H1 (cell line): ENCODE measurements around the gene CCDC141. TPM values are rescaled to one million over a fixed set of nuclear protein-coding genes. Genes with fewer than 3 reads are reported as not detected.

ENCODE experiments used
- CTCF ChIA-PET: fragments of 300-600 bp; sonication (Branson Sonifier 250); formaldehyde crosslinking; loops from one replicate; lab custom pipeline; 2021; ENCODE audit not compliant: partially characterized antibody; lab: Charles Lee
- POLR2A ChIA-PET: fragments of 300-600 bp; sonication (Branson Sonifier 250); formaldehyde crosslinking; loops from one replicate; lab custom pipeline; 2021; ENCODE audit warnings: inconsistent platforms; ENCODE audit not compliant: partially characterized antibody; lab: Charles Lee
- DNase-seq, 2 experiments: peaks; one replicate each; pipeline versions ENCODE4 v3.0.0 to v3.0.0-alpha.2; 2010 to 2022; ENCODE audit warnings: low spot score in 2 of 2, low read depth in 1 of 2, mixed read lengths in 1 of 2
- FAIRE-seq: peaks from 2 replicates; lab custom pipeline; 2011; peaks lifted over from hg19 to GRCh38; lab: Jason Lieb, UNC
- H2AFZ ChIP-seq: 2 replicates; pipeline ENCODE4 v1.8.1; 2012; ENCODE audit warnings: low read length, inconsistent platforms
- H2AK5ac ChIP-seq: 2 replicates; pipeline ENCODE4 v1.6.1; 2013; ENCODE audit warnings: low read depth, low read length
- H2BK120ac ChIP-seq: replicated peaks from 2 replicates; pipeline ENCODE3; 2013; ENCODE audit warnings: low read depth, low read length, inconsistent platforms
- H2BK12ac ChIP-seq: 2 replicates; pipeline ENCODE4 v1.6.1; 2013; ENCODE audit warnings: low read depth, low read length
- H2BK15ac ChIP-seq: 2 replicates; pipeline ENCODE4 v1.6.1; 2013; ENCODE audit warnings: low read length
- H2BK20ac ChIP-seq: 2 replicates; pipeline ENCODE4 v1.6.1; 2013; ENCODE audit warnings: low read length
- H2BK5ac ChIP-seq: 2 replicates; pipeline ENCODE4 v1.6.1; 2013; ENCODE audit warnings: low read depth, low read length
- H3K14ac ChIP-seq: 2 replicates; pipeline ENCODE4 v1.6.1; 2013; ENCODE audit warnings: inconsistent platforms; ENCODE audit not compliant: insufficient read length
- H3K18ac ChIP-seq: 2 replicates; pipeline ENCODE4 v1.6.1; 2013; ENCODE audit warnings: low read length; ENCODE audit errors: extremely low read depth
- H3K23ac ChIP-seq: 2 replicates; pipeline ENCODE4 v1.6.1; 2013; ENCODE audit warnings: inconsistent platforms; ENCODE audit not compliant: insufficient read length
- H3K23me2 ChIP-seq: 2 replicates; pipeline ENCODE4 v1.6.1; 2013; ENCODE audit warnings: low read depth, low read length
- H3K27ac ChIP-seq: 2 replicates; pipeline ENCODE4 v1.6.1; 2011; ENCODE audit warnings: low read depth, low read length, inconsistent platforms
- H3K27me3 ChIP-seq, 4 experiments: replicated peaks in 1 of 4; 1 replicate in 1 of 4; 2 replicates in 3 of 4; pipeline versions ENCODE4 v1.6.1 to v1.8.1; 2011 to 2013; ENCODE audit warnings: low read length in 3 of 4, mild to moderate bottlenecking in 3 of 4, inconsistent platforms in 2 of 4, mixed read lengths in 2 of 4, moderate library complexity in 1 of 4; ENCODE audit not compliant: control insufficient read depth in 3 of 4, insufficient read depth in 3 of 4; ENCODE audit errors: extremely low read depth in 1 of 4
- H3K36me3 ChIP-seq, 4 experiments: 2 replicates each; pipeline versions ENCODE4 v1.6.1 to v1.8.1; 2011 to 2013; ENCODE audit warnings: mild to moderate bottlenecking in 4 of 4, low read length in 3 of 4, moderate library complexity in 2 of 4, control low read depth in 1 of 4, inconsistent platforms in 1 of 4; ENCODE audit not compliant: insufficient read depth in 4 of 4, control insufficient read depth in 2 of 4
- H3K4ac ChIP-seq: replicated peaks from 2 replicates; pipeline ENCODE3; 2013; ENCODE audit warnings: low read length, low read depth, mixed read lengths, inconsistent platforms; ENCODE audit not compliant: insufficient read length
- H3K4me1 ChIP-seq, 4 experiments: replicated peaks in 1 of 4; 1 replicate in 1 of 4; 2 replicates in 3 of 4; pipeline versions ENCODE4 v1.6.1 to v1.8.1; 2011 to 2013; ENCODE audit warnings: low read length in 3 of 4, inconsistent platforms in 2 of 4, mixed read lengths in 1 of 4; ENCODE audit not compliant: insufficient read depth in 4 of 4, control insufficient read depth in 3 of 4
- H3K4me2 ChIP-seq, 2 experiments: 2 replicates each; pipeline versions ENCODE4 v1.6.1 to v1.8.1; 2011 to 2013; ENCODE audit warnings: low read depth in 2 of 2, low read length in 2 of 2, control low read depth in 1 of 2, inconsistent platforms in 1 of 2, mild to moderate bottlenecking in 1 of 2; ENCODE audit not compliant: insufficient read depth in 1 of 2
- H3K4me3 ChIP-seq, 4 experiments: fragments of 200-600, 300-600 bp in 1 of 4; sonication (generic), shearing (Covaris generic), sonication (Bioruptor Twin) in 1 of 4; 2 replicates each; pipeline versions ENCODE4 v1.5.1 to v1.8.1; 2011 to 2016; ENCODE audit warnings: low read length in 4 of 4, low read depth in 3 of 4, control low read depth in 2 of 4, inconsistent platforms in 2 of 4, mild to moderate bottlenecking in 2 of 4, mixed read lengths in 1 of 4, moderate library complexity in 1 of 4; ENCODE audit not compliant: insufficient read depth in 2 of 4; ENCODE audit errors: extremely low read depth in 1 of 4
- H3K56ac ChIP-seq: replicated peaks from 2 replicates; pipeline ENCODE3; 2013; ENCODE audit warnings: low read depth, mild to moderate bottlenecking, mixed read lengths, low read length, inconsistent platforms; ENCODE audit not compliant: insufficient read length
- H3K79me1 ChIP-seq: 2 replicates; pipeline ENCODE4 v1.6.1; 2013; ENCODE audit warnings: low read depth, low read length, control low read depth
- H3K79me2 ChIP-seq, 2 experiments: 2 replicates each; pipeline versions ENCODE4 v1.6.1 to v1.8.1; 2012 to 2013; ENCODE audit warnings: low read length in 2 of 2, mild to moderate bottlenecking in 2 of 2, inconsistent platforms in 1 of 2; ENCODE audit not compliant: insufficient read depth in 2 of 2, control insufficient read depth in 1 of 2
- H3K9ac ChIP-seq, 4 experiments: replicated peaks in 1 of 4; 1 replicate in 1 of 4; 2 replicates in 3 of 4; pipeline versions ENCODE4 v1.6.1 to v1.8.1; 2011 to 2013; ENCODE audit warnings: low read depth in 3 of 4, low read length in 3 of 4, control low read depth in 2 of 4, mild to moderate bottlenecking in 2 of 4, moderate library complexity in 2 of 4, inconsistent platforms in 1 of 4; ENCODE audit errors: extremely low read depth in 1 of 4
- H3K9me3 ChIP-seq, 2 experiments: 2 replicates each; pipeline versions ENCODE4 v1.6.1 to v1.8.1; 2012 to 2013; ENCODE audit warnings: mild to moderate bottlenecking in 2 of 2, moderate library complexity in 2 of 2, control low read depth in 1 of 2, inconsistent platforms in 1 of 2, low read depth in 1 of 2, low read length in 1 of 2, mixed read lengths in 1 of 2; ENCODE audit not compliant: insufficient read depth in 2 of 2
- H4K20me1 ChIP-seq, 2 experiments: replicated peaks in 1 of 2; 2 replicates each; pipeline versions ENCODE3 to v1.8.1; 2011 to 2013; ENCODE audit warnings: inconsistent platforms in 2 of 2, low read length in 2 of 2, mild to moderate bottlenecking in 1 of 2; ENCODE audit not compliant: insufficient read depth in 2 of 2, control insufficient read depth in 1 of 2
- H4K5ac ChIP-seq: 2 replicates; pipeline ENCODE4 v1.6.1; 2013; ENCODE audit warnings: low read length, low read depth, mixed read lengths, inconsistent platforms; ENCODE audit not compliant: insufficient read length
- H4K8ac ChIP-seq: 2 replicates; pipeline ENCODE4 v1.8.0; 2013; ENCODE audit warnings: mild to moderate bottlenecking, moderate library complexity, low read length, inconsistent platforms; ENCODE audit not compliant: insufficient read depth; ENCODE audit errors: extremely low read depth
- H4K91ac ChIP-seq: replicated peaks from 2 replicates; pipeline ENCODE3; 2013; ENCODE audit warnings: low read length, mixed read lengths, inconsistent platforms; ENCODE audit not compliant: insufficient read length
- BCL11A ChIP-seq, 2 experiments: IDR thresholded peaks; one replicate each; pipeline ENCODE4 v1.6.1; 2011; ENCODE audit warnings: low read depth in 2 of 2, low read length in 2 of 2, mild to moderate bottlenecking in 2 of 2
- CBX5 ChIP-seq: fragments of 300-800, 300-1000 bp; sonication (generic); IDR thresholded peaks from 2 replicates; pipeline ENCODE4 v1.7.1; 2016; ENCODE audit warnings: antibody characterized with exemption, low read length, low read depth
- CEBPB ChIP-seq: IDR thresholded peaks from 2 replicates; pipeline ENCODE4 v1.6.1; 2012; ENCODE audit warnings: low read depth, low read length
- CHD2 ChIP-seq: IDR thresholded peaks from 2 replicates; pipeline ENCODE4 v1.6.1; 2012; ENCODE audit warnings: low read length, improper control_type of control experiment
- GTF2F1 ChIP-seq: IDR thresholded peaks from 2 replicates; pipeline ENCODE4 v1.6.1; 2012; ENCODE audit warnings: low read depth, low read length, improper control_type of control experiment, borderline replicate concordance
- HDAC6 ChIP-seq: IDR thresholded peaks from one replicate; pipeline ENCODE4 v1.7.1; 2012; ENCODE audit warnings: low read depth, mild to moderate bottlenecking, inconsistent platforms, low read length, moderate library complexity
- JUN ChIP-seq: IDR thresholded peaks from 2 replicates; pipeline ENCODE4 v1.6.1; 2011; ENCODE audit warnings: low read depth, mild to moderate bottlenecking, improper control_type of control experiment, low read length
- KDM4A ChIP-seq: IDR thresholded peaks from one replicate; pipeline ENCODE4 v1.7.1; 2012; ENCODE audit warnings: low read depth, mild to moderate bottlenecking, moderate library complexity, low read length, inconsistent platforms; ENCODE audit not compliant: severe bottlenecking
- RNF2 ChIP-seq: fragments of 200-900, 300-1000 bp; sonication (generic); IDR thresholded peaks from 2 replicates; pipeline ENCODE4 v1.7.1; 2016; ENCODE audit warnings: borderline replicate concordance, low read depth, mild to moderate bottlenecking, antibody characterized with exemption, low read length; ENCODE audit not compliant: poor library complexity, severe bottlenecking; ENCODE audit errors: missing control alignments
- ZNF274 ChIP-seq: IDR thresholded peaks from 2 replicates; pipeline ENCODE4 v1.7.0; 2012; ENCODE audit warnings: low read length, borderline replicate concordance; ENCODE audit errors: extremely low read depth
- WGBS, 2 experiments: shearing (Covaris generic) in 1 of 2; methylation state at CpG; one replicate each; pipeline versions ENCODE4 v1.1.6 to v1.1.7; 2013 to 2015; ENCODE audit warnings: low lambda C conversion rate in 2 of 2, mixed read lengths in 2 of 2, inconsistent platforms in 1 of 2, low coverage in 1 of 2, missing lambda C conversion rate in 1 of 2; ENCODE audit not compliant: insufficient replicate concordance in 2 of 2, insufficient coverage in 1 of 2, insufficient read length in 1 of 2; ENCODE audit errors: extremely low coverage in 1 of 2, missing lambda C conversion rate in 1 of 2; 5-methylcytosine and 5-hydroxymethylcytosine counted together
- polyA plus RNA-seq, 7 experiments: library from polyadenylated mRNA; depleted of rRNA in 3 of 7; stranded (reverse) in 5 of 7; unstranded in 2 of 7; fragments of >200 nt in 5 of 7; fragments of 200-250 nt in 2 of 7; gene quantifications; 1 replicate in 5 of 7; 2 replicates in 1 of 7; 4 replicates in 1 of 7; pipeline versions ENCODE4 v1.2.1 to v1.2.3, GENCODE V29; 2011 to 2013; ENCODE audit warnings: missing spikeins in 2 of 7, mixed read lengths in 2 of 7
- total RNA-seq: library from RNA; stranded (reverse); fragmentation: NEBNext Ultra II Directional; extraction: Animal tissue kit (Norgen Biotek cat#: 25700); gene quantifications from 2 replicates; pipeline ENCODE4 v1.2.1, GENCODE V29; 2021
- TF ChIP-seq, protein P1 (sequence below), 3 experiments: IDR thresholded peaks; 1 replicate in 2 of 3; 2 replicates in 1 of 3; pipeline versions ENCODE4 v1.5.1 to v1.6.1; 2011; ENCODE audit warnings: low read length in 3 of 3, mild to moderate bottlenecking in 3 of 3, inconsistent platforms in 2 of 3, low read depth in 1 of 3, moderate library complexity in 1 of 3; ENCODE audit not compliant: insufficient read depth in 1 of 3; ENCODE audit errors: control extremely low read depth in 1 of 3

The CCDC141 gene
- total and polyA plus RNA-seq, 2 of the 8 experiments (the other 6 are each of a cell fraction or from before 2014, with no cell fraction given): 0.56 to 21.6 TPM

DNA sequence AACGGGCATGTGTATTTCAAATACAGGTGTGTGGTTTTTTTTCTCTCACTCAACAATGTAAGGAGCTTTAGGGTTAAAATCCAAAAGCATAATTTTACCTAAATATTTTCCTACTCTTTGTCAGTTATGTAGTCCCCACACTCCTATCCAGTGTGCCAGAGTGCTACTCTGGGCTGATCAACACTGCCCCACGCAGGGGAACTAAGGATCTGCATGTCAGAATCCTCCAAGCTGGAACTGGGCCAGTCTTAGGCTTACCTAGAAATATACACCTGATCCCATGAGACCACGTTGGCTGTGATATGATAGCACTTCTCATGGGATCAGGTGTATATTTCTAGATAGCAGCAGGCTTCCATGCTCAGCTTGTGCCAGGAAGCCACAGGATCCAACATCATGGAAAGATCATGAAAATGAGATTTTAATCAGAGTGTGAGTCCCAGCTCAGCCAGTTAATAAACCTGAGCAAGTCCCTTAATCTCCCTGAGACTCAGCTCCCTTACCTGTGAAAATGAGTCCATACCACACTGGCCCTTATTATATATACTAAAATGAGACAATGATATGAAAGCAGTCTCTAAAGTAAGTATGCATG is 29.7 kb downstream of the CCDC141 start:
- Histone ChIP-seq H3K27ac (no peak overlapping the region), H3K79me1 (no peaks in the 10 kb centered on the region; the same call in 1 of the 2 replicates), H3K4me3 (no peak overlapping the region)
- TF ChIP-seq RNF2 (no peak), HDAC6 (no peak), GTF2F1 (no peak), BCL11A (IDR thresholded peaks at IDR 0.05; ENCODE audit: low read depth in 2 of 2, low read length in 2 of 2) (no peak), ZNF274 (no peak), CBX5 (no peak), KDM4A (no peak), CEBPB (no peak), CHD2 (no peak), JUN (no peak)
- TF ChIP-seq, protein P1, sequence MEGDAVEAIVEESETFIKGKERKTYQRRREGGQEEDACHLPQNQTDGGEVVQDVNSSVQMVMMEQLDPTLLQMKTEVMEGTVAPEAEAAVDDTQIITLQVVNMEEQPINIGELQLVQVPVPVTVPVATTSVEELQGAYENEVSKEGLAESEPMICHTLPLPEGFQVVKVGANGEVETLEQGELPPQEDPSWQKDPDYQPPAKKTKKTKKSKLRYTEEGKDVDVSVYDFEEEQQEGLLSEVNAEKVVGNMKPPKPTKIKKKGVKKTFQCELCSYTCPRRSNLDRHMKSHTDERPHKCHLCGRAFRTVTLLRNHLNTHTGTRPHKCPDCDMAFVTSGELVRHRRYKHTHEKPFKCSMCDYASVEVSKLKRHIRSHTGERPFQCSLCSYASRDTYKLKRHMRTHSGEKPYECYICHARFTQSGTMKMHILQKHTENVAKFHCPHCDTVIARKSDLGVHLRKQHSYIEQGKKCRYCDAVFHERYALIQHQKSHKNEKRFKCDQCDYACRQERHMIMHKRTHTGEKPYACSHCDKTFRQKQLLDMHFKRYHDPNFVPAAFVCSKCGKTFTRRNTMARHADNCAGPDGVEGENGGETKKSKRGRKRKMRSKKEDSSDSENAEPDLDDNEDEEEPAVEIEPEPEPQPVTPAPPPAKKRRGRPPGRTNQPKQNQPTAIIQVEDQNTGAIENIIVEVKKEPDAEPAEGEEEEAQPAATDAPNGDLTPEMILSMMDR (IDR thresholded peaks at IDR 0.05; ENCODE audit: control extremely low read depth in 1 of 3, insufficient read depth in 1 of 3, low read depth in 1 of 3, low read length in 3 of 3): peak; percentile 71 to 82 (median 80)

More for the DNA sequence above, 29.7 kb downstream of the CCDC141 start:
- no peak overlapping the region for H2AK5ac ChIP-seq
- no peak overlapping the region for H4K91ac ChIP-seq
- H2BK20ac ChIP-seq: no peak overlapping the region
- ChIA-PET CTCF (interaction anchor here (0.6 to 6.7 kb wide), 61 partner anchors 7 to 738 kb away, joined by 3 to 66 read pairs (median 4); partner anchors contain the start of gene CCDC141), POLR2A (no interaction called here)
- no peak overlapping the region for H4K5ac ChIP-seq
- no peak overlapping the region for H3K18ac ChIP-seq
- no peak overlapping the region for H3K4ac ChIP-seq
- H2BK15ac ChIP-seq: no peak overlapping the region
- H3K79me2 ChIP-seq: no peaks in the 10 kb centered on the region
- H3K23ac ChIP-seq: no peak overlapping the region
- no peaks in the 10 kb centered on the region for H3K9me3 ChIP-seq
- H2BK120ac ChIP-seq: no peak overlapping the region
- H4K20me1 ChIP-seq: no peaks in the 10 kb centered on the region
- no peak overlapping the region for H2BK12ac ChIP-seq
- no peak overlapping the region for H4K8ac ChIP-seq
- H3K23me2 ChIP-seq: no peaks in the 10 kb centered on the region
- H3K36me3 ChIP-seq: no peaks in the 10 kb centered on the region
- H2BK5ac ChIP-seq: no peak overlapping the region
- H3K4me1 ChIP-seq: no peaks in the 10 kb centered on the region
- H3K14ac ChIP-seq: no peak overlapping the region
- DNase-seq (peak; percentile 23 to 83), FAIRE-seq (peak; percentile 92)
- no peak overlapping the region for H3K56ac ChIP-seq
- no peak overlapping the region for H3K4me2 ChIP-seq
- H2AFZ ChIP-seq: no peak overlapping the region
- H3K9ac ChIP-seq: no peak overlapping the region
- 39% methylated on average over 3 of the region's 3 CpGs; no CpG with 5 or more reads in 1 of the 2 experiments for WGBS, 2 experiments
- no peaks in the 10 kb centered on the region for H3K27me3 ChIP-seq
